GM12891 (cell line): ENCODE results near the gene ZMIZ1.

Experiments used
- PAX5 ChIP-seq: IDR thresholded peaks from 2 replicates; pipeline ENCODE4 v1.6.1; 2011; ENCODE audit warnings: low read length, moderate library complexity, mild to moderate bottlenecking; ENCODE audit not compliant: insufficient read depth, severe bottlenecking
- POLR2A ChIP-seq: IDR thresholded peaks from 2 replicates; pipeline ENCODE4 v1.6.1; 2011; ENCODE audit warnings: low read depth, low read length, control low read depth
- TAF1 ChIP-seq: IDR thresholded peaks from 2 replicates; pipeline ENCODE4 v1.6.1; 2011; ENCODE audit warnings: low read depth, low read length, control low read depth

- TF ChIP-seq POLR2A (no peak), PAX5 (no peak), TAF1 (no peak)
Measured at GRCh38 chr10:79323602-79324001, 254.8 kb downstream of the ZMIZ1 start.
